HG03159 (cell line): Measurements from ENCODE around the gene LRP8.
A peak's percentile ranks its signal among the peaks of the same experiment; 100 is the strongest.

Source experiments
- ATAC-seq: cut with Tn5 transposase; IDR thresholded peaks from one replicate; pipeline ENCODE4 v1.9.1; 2021; ENCODE audit warnings: mild to moderate bottlenecking, moderate library complexity; ENCODE audit not compliant: unreplicated experiment

LRP8 gene

GRCh38 chr1:53328009-53328461 is at the start of gene LRP8:
Gene LRP8, minus strand, starts transcription at chr1:53328070. Its CDS starts 158 bp downstream, at chr1:53327912.
- ATAC-seq, result peak; percentile 37

GRCh38 chr1:53377438-53377841 is 49.6 kb upstream of the LRP8 start:
- ATAC-seq, result no peak

- no peak for ATAC-seq
Observed at GRCh38 chr1:53376742-53377437, 49.0 kb upstream of the LRP8 start.

GRCh38 chr1:53376041-53376461 is 48.2 kb upstream of the LRP8 start:
- no peak for ATAC-seq

GRCh38 chr1:53375440-53375839 is 47.6 kb upstream of the LRP8 start:
- no peak for ATAC-seq

GRCh38 chr1:53373246-53373645 is 45.4 kb upstream of the LRP8 start:
- ATAC-seq, result no peak

- no peak for ATAC-seq
Observed at GRCh38 chr1:53372501-53372951, 44.7 kb upstream of the LRP8 start.

GRCh38 chr1:53371851-53372250 is 44.0 kb upstream of the LRP8 start:
- no peak for ATAC-seq

- ATAC-seq, result no peak
Observed at GRCh38 chr1:53371121-53371666, 43.3 kb upstream of the LRP8 start.

- no peak for ATAC-seq
Observed at GRCh38 chr1:53370369-53370961, 42.6 kb upstream of the LRP8 start.

- no peak for ATAC-seq
Observed at GRCh38 chr1:53369761-53370160, 41.9 kb upstream of the LRP8 start.

- no peak for ATAC-seq
Observed at GRCh38 chr1:53369034-53369750, 41.3 kb upstream of the LRP8 start.

GRCh38 chr1:53368314-53369033 is 40.6 kb upstream of the LRP8 start:
- ATAC-seq, result no peak

GRCh38 chr1:53367503-53368313 is 39.8 kb upstream of the LRP8 start:
- peak; percentile 92 for ATAC-seq

- ATAC-seq, result no peak
Observed at GRCh38 chr1:53366901-53367502, 39.1 kb upstream of the LRP8 start.

- no peak for ATAC-seq
Observed at GRCh38 chr1:53365437-53366063, 37.7 kb upstream of the LRP8 start.

GRCh38 chr1:53362851-53363642 is 35.2 kb upstream of the LRP8 start:
- ATAC-seq, result no peak

GRCh38 chr1:53362270-53362669 is 34.4 kb upstream of the LRP8 start:
- ATAC-seq, result no peak
